SIG-M5 (cell line): ENCODE measurements around the gene ZNF142.

Experiments used
- DNase-seq: peaks from one replicate; lab custom pipeline; 2025; lab: John Stamatoyannopoulos, UW

Gene ZNF142, protein sequence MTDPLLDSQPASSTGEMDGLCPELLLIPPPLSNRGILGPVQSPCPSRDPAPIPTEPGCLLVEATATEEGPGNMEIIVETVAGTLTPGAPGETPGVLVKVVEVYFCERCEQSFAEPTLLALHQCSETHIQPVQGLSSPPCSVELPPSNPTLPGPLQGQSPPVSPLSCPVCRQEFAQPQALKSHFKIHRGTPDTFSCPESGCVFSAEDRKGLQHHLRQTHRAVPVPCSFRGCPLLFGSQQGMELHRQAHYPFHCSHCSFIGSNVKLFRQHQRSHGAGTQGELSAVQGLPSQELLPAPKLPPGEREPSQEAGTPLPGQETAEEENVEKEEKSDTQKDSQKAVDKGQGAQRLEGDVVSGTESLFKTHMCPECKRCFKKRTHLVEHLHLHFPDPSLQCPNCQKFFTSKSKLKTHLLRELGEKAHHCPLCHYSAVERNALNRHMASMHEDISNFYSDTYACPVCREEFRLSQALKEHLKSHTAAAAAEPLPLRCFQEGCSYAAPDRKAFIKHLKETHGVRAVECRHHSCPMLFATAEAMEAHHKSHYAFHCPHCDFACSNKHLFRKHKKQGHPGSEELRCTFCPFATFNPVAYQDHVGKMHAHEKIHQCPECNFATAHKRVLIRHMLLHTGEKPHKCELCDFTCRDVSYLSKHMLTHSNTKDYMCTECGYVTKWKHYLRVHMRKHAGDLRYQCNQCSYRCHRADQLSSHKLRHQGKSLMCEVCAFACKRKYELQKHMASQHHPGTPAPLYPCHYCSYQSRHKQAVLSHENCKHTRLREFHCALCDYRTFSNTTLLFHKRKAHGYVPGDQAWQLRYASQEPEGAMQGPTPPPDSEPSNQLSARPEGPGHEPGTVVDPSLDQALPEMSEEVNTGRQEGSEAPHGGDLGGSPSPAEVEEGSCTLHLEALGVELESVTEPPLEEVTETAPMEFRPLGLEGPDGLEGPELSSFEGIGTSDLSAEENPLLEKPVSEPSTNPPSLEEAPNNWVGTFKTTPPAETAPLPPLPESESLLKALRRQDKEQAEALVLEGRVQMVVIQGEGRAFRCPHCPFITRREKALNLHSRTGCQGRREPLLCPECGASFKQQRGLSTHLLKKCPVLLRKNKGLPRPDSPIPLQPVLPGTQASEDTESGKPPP (N-terminal part only)

DNA sequence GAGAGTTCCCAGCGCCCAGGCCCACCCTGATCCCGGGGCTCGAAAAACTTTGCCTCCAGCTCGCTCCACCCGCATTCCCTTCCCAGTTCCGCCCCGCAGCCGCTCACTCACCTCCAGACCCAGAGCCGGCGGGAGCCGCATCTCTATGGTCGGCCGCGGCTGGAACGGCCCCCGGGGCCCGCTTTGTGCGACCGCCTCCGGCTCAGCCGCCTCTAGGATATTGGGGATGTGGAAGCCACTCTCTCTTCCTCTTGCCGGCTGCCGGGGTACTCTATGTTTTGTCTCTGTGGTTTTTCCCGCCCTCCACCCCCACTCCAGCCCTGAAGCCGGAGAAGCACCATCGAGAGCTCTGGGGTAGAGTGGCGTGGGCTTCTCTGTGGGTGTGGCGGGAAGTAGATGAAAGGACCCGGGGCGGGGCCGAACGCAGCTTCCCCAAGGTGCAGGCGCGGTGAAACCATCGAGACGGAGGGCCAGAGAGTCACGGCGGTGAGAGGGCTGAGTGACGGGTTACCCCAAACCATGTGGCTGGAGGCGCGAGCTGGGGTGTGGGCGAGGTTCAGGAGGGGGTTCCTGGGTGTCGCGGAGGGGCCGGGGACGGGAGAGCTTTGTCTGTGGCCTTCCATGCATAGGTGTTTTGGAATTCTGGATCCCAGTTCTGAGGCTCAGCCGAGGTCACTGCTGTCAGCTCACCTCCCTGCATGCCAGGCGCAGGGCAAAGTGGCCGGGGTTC lies at the start of gene ZNF142, which contains the start of gene BCS1L:
TSS of gene ZNF142 (minus strand) at position 366 of the 730 bp plus-strand sequence. CDS start 3,194 bp downstream, outside the sequence.
TSS of gene BCS1L (plus strand) at position 426 of the 730 bp plus-strand sequence. CDS start 1,305 bp downstream, outside the sequence.
- peak; percentile 86 for DNase-seq

DNA sequence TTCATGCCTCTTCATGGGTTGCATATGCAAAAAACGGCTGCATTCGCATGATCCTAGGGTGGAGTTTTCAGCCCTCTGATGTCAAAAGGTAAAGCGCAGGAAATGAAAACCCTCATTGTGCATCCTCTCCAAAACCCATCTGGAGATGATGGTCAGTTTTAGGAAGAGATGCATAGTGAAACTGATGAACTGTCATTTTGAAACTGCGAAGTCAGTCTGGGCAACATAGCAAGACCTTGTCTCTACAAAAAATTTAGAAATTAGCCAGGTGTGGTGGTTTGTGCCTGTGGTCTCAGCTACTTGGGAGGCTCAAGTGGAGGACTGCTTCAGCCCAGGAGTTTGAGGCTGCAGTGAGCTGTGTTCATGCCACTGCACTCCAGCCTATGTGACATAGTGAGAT lies 48.7 kb upstream of the ZNF142 start:
- DNase-seq, result no peak

DNA sequence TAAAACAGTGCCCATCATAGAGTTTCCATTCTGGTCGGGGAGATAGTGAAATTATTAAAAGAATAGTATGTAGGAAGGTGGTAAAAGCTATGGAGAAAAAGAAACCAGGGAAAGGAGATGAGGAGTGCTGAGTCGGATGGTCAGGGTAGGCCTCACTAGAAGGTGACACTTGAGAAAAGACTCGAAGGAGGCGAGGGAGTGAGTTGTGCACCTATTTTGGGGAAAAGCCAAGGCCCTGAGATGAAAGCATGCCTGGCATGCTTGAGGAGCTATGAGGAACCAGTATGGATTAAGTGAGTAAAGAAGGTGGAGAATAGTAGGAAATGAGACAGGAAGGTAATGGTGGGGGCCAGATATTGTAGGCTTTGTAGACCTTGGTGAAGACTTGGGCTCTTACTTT lies 43.9 kb upstream of the ZNF142 start:
- no peak for DNase-seq

DNA sequence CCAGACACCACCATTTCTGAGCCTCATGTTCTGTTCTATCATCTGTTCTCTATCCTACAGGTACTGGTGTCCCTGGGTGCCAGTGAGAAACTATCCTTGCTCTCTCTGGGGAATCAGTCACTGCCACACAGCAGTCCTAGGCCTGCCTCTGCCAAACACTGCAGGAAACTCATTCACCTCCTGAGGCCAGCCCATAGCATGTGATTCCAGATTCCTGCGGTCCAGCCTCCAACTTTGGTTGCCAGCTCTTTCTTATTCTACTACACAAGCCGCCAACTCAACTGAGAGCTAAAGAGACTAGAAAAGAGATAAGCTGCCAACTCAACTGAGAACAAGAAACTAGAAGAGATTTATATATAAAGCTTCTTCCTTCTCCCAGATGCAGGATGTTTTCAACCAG lies 42.4 kb upstream of the ZNF142 start:
- no peak for DNase-seq

DNA sequence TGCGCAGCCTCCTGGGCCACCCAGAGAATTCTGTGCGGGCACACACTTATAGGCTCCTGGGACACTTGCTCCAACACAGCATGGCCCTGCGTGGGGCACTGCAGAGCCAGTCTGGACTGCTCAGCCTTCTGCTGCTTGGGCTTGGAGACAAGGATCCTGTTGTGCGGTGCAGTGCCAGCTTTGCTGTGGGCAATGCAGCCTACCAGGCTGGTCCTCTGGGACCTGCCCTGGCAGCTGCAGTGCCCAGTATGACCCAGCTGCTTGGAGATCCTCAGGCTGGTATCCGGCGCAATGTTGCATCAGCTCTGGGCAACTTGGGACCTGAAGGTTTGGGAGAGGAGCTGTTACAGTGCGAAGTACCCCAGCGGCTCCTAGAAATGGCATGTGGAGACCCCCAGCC lies 39.5 kb upstream of the ZNF142 start:
- DNase-seq, result no peak

DNA sequence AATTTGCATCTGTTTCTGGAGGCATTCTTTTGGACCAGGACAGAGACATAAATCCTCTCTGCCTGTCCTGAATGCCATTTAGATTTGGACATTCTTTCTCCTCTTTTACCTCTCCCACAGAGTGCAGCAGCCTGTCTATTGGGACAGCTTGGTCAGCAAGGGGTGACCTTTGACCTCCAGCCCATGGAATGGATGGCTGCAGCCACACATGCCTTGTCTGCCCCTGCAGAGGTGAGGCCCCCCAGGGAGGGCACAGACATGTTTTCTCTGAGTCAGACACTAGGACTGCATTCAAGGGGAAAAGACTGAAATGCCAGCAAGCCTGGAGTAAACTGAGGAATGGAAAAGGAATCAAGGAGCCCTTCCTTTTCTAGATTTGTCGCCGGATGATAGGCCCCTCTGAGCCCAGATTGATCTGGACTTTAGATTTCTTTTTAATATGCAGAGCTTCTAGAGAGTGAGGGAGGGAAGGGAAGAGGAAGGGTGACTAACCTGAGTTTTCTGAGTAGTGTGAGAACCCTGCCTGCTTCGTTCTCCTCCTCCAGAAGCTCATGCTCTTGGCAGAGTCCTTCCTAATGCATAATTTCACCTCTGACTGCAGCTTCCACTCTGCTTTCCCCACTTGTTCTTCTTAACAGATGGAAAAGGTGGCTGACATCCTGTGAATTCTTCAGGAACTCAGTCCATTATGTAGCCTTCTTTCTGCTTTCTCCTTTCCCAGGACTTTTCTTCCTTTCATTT lies 35.2 kb upstream of the ZNF142 start:
- DNase-seq, result no peak

DNA sequence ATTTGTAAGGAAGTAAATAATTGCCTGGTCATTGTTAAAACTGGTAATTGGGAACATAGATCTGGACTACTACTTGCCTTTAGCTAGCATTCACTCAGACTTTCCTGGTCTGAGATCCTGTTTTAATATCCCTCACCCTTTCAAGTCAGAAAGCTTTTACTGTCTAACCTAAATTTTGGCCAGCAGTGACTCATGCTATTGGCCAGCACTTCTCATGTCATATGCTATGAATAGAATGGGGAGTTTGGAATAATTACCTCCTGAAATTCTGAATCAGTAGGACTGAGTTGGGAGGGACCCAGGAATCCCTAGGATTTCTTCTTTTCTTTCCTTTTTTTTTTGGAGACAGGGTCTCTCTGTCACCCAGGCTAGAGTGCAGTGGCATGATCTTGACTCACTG lies 31.8 kb upstream of the ZNF142 start:
- no peak for DNase-seq

DNA sequence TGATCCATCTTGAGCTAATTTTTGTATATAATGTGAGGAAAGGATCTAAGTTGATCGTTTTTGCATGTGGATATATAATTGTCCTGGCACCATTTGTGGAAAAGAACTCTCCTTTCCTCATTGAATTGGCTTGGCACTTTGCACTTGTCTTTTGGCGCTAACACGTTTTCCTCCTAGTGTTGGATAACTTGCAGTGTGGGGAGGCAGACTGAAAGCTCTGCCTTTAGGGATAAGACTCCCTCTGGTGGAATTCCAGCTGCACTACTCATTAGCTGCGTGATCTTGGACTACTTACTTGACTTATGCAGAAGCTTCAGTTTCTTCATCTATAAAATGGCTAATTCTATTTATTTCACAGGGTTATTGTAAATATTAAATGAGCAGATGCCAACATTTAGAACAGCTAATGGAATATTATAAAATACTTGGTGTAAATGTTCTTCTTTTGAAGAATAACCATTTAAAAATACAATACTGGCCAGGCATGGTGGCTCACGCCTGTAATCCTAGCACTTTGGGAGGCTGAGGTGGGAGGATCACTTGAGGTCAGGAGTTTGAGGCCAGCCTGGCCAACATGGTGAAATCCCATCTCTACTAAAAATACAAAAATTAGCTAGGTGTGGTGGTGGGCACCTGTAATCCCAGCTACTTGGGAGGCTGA lies 28.1 kb upstream of the ZNF142 start:
- peak; percentile 53 for DNase-seq

DNA sequence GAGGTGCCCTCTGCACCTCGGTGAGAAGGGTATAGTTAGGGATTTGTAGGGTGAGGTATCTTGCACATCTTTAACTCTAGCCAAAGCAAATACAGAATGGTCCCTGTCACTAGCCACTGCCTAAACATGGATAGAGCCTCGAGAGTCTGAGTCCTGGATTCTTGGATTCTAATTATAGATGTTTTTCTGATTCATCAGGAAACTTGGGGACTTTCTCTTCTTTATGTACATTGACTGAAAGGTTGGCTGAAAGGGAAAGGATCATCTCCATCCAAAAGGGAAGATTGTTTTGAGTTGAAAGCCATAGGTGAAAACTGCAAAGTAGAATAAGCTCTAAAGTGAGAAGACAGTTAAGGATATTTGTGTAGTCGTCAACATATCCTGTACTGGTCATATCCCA lies 20.6 kb upstream of the ZNF142 start:
- DNase-seq, result no peak

DNA sequence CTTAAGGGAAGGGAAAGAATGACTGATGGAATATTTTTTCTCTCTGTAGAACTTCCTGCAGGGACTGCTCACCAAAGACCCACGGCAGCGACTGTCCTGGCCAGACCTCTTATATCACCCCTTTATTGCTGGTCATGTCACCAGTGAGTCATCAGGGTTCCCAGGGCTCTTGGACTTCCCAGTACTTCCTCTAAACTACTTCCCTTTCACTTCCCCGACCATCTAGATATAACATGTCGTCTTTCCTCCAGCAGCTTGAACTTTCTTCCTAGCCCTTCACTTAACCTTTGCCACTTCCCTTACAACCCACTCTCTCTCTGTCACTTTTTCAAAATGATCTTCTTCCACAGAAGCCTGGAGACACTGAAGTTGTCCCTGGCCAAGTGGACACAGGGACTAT lies 19.7 kb upstream of the ZNF142 start:
- DNase-seq, result no peak

DNA sequence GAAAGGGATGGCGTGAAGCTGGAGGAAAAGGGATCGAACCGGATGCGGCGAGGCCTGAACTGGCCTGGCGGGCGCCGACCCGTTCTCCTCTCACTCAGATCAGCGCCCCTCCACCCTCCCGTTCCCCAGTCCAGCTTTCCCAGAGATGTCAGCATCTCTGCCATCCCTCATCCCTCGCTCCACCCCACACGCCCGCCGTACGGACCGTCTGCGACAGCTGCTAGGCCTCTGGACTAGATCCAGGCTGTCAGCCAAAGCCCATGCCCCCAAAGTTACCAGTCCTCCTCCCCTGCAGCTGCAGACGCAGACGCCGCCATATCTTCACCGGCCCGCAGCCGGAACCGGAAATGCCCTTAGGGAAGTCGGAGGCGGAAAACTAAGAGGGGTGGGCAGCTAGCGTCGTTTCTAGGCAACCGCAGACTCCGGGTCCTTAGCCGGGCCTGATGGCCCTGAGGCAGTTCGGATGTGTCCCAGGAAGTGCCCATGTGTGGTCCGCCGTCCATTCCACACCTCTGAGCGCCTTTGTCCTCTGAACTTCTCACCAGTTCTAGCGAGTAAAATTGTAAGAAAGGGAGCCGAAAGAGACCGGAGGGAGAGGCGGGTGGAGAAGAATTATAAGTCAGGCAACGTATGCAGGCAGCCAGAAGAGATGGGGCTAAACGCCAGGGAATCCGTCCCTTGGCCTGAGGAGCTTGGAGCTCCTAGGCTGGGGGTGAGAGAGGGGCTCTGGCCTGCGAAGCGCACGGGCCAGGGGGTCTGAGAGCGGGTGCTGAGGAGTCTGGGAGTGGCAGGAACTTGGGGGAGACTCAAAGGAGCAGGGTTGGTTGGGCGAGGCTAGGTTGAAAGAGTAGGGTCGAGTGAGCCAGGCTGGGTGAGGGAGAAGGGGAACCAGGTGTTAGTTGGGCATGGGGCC lies 12.5 kb upstream of the ZNF142 start, which contains the start of the genes RNF25 and STK36:
TSS of gene RNF25 (minus strand) at position 349 of the 913 bp plus-strand sequence. CDS start at position 317, 32 bp downstream.
TSS of gene STK36 (plus strand) at position 433 of the 913 bp plus-strand sequence. CDS start 744 bp downstream, outside the sequence.
- peak; percentile 45 for DNase-seq

DNA sequence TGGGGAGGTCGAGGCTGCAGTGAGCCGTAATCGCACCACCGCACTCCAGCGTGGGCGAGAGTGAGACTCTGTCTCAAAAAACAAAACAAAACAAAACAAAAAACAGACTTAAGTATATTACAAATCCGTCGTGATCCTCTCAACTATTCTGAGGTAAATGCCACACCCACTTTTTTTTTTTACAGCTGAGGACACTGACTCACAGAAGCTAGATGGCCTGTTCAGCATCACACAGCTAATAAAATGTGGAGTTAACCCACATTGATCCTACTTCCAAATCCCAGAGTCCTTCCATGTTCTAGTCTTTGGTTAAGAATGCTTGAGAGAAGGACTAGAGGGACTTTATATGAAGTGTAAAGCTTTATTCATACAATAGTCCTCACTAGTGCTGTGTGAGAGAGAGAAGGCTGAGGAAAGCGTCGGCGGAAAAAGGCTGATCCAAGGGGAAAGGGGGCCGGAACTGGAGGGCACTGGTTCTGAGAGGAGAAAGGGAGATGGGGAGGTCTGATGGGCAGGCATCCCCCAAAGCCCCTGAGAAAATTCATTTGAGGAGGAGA lies 11.8 kb upstream of the ZNF142 start:
- DNase-seq, result no peak

DNA sequence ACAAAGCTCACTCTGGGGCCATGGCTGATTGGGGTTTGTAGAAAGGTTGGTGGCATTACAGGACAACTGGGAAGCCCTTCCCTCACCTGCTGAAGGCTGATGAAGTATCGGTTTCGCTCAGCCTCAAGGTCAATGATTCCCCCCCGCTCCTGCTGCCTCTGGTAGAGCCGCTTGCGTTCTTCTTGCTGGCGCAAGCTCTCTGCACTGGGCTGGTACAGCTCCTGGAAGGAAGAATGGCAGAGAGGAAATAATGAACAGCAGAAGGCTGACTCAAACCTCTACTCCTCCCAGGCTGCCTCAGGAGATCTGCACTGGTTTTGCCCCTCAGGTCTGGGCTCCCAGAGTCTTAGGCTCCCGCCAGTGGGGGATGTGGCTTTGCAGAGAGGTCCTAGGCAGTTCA lies 5.2 kb upstream of the ZNF142 start:
- no peak for DNase-seq

DNA sequence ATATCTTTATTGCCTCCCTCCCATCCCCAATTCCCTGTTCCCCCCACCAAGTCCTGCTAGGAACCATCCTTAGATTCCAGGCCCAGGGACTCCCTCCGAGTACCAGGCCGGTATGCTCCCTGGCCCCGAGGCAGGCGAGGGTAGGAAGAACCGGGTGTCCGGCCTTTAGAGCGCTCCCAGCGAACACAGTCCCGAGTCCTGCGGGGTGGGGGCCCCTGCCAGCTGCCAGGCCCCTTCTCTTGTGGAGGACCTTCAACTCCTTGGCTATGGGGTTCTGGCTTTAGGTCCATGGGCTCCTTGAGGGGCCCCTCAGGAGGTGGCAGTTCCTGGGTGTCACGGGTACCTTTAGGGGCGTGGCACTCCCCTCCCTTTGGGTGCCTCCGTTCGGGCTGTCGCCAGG lies 4.5 kb upstream of the ZNF142 start:
- DNase-seq, result no peak

DNA sequence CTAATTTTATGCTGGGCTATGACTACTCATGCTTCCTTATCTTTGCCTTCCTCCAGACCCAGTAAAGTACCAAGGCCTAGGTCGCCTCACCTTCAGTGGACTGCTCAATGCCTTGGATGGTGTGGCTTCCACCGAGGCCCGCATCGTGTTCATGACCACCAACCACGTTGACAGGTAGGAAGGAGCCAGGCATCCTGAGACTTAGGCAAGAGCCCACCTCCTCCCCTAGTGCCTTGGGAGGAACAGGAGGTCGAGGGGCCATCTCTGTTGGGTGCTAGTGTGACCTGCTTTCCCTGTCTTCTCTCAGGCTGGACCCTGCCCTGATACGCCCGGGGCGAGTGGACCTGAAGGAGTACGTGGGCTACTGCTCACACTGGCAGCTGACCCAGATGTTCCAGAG lies 3.4 kb upstream of the ZNF142 start:
- no peak for DNase-seq

DNA sequence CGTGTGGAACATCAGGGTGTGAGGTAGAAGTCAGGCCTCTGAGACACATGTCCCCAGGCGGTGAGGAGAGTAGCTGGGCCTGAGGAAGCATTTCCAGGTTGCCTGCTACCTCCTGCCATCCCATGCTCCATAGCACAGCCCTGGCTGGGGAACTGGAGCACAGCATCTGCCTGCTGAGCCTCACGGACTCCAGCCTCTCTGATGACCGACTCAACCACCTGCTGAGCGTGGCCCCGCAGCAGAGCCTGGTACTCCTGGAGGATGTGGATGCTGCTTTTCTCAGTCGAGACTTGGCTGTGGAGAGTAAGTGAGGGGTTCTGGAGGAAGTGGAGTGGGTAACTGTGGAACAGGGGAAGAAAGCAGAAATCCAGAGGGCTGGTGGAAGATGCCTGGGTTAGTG lies 3.0 kb upstream of the ZNF142 start:
- DNase-seq, result no peak

DNA sequence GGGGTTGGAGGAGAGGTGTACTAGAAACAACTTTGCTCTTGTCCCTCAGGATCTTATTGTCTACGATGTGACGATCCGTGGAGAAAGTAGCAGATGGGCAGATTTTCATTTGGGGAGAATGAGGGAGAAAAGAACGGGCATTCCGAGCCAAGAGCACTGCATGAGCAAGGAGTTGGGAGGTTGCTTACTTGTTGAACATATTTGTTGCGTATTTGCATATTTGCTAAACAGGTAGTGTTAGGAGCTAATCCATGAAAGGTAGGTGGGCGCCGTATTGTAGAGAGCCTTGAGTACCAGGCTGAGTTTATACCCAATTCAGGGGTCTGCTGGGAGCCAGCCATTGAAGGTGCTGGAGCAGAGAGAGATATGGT lies 550 bp upstream of the ZNF142 start:
- DNase-seq, result no peak

DNA sequence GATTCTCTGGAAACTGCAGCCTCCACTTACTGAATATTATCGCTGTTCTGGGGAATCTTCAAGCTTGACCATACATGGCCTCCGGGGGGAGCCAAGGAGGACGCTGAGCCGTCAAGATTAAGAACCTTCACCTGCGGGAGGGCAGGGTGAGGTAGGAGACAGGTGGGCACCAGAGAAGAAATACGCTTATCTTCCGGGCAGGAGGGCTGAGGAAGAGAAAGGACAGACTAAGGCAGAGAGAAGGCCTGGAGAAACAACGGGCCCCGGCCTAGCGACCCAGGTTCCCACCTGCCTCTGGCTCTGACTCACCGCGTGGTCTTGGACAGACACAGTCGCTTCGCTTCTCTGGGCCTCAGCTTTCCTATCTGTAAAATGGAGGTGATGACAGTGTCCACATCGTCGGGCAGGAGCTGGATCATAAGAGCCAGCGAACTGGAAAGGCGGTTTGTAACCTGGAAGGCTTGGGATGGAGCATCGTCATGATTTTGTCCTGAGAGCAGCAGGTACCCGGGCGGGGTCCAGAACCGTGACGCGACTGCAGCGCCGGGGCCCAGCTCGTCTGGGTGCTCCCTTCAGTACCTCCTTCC lies 659 bp downstream of the ZNF142 start:
- DNase-seq, result no peak
